GM21526 (cell line): ENCODE results near the gene SMOC1.

ENCODE experiments used
- ATAC-seq: cut with Tn5 transposase; IDR thresholded peaks from one replicate; pipeline ENCODE4 v1.9.1; 2021; ENCODE audit warnings: moderate library complexity; ENCODE audit not compliant: unreplicated experiment, low FRiP score

Gene SMOC1

DNA sequence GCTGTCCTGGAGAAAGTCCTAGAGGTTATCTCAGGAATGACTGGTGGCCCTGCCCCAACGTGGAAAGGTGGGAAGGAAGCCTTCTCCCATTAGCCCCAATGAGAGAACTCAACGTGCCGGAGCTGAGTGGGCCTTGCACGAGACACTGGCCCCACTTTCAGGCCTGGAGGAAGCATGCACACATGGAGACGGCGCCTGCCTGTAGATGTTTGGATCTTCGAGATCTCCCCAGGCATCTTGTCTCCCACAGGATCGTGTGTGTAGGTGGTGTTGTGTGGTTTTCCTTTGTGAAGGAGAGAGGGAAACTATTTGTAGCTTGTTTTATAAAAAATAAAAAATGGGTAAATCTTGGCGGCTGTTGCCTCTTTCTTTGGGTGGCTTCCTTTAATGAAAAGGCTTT, 152.8 kb downstream of the SMOC1 start:
- ATAC-seq: no peak

DNA sequence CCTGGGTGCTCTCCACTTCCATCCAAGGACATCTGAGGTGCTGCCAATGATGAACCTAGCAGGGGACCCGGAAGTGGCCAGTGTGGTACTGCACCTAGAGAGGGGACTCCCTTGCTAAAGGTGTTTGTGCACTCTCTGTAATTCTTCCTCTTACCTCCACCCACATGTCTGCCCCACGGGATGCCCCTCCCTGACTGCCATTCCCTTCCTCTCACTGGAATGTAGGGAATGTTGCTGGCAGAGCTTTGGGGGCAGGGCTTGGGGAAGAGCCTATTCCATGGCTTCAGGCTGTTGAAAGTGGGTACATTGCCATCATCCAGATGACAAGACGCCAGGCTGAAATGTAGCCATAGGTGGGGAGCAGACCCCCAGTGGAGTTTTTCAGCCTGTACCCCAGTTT, 153.2 kb downstream of the SMOC1 start:
- no peak for ATAC-seq

DNA sequence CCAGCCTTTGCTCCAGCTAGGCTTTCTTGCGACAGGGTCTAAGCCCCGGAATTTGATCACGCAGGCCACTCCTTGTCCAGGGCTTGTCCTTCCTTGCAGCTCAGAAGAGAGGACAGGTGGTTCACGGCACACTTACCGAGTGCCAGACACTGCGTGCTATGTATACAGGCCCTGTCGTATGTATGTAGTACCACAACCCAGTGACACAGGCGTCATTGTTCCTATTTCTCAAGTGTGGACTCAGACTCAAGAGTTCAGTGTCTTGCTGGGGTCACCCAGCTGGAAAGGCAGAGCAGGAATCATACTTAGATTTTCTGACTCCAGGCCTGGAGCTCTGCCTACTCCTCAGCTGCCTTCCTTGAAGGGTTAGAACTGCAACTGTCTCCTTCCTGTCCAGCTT, 153.9 kb downstream of the SMOC1 start:
- ATAC-seq: no peak

DNA sequence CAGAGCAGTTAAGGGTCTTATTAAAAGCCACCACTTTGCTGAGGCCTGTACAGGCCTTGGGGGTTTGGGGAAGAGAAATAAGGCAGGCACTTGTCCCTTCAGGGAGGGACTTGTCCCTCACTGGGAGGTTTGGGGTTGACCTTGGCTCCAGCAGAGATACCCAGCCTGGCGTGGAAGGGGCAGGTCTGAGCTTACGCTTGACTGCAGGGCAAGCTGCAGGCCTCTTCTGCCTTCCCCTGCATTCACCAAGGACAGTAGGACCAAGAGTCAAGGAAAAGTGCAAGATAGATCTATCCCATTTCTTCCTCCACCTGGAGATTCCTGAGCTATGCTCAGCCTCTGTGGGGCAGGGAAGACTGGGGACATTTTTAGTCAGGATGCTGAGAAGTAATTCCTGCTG, 154.3 kb downstream of the SMOC1 start:
- ATAC-seq: no peak

DNA sequence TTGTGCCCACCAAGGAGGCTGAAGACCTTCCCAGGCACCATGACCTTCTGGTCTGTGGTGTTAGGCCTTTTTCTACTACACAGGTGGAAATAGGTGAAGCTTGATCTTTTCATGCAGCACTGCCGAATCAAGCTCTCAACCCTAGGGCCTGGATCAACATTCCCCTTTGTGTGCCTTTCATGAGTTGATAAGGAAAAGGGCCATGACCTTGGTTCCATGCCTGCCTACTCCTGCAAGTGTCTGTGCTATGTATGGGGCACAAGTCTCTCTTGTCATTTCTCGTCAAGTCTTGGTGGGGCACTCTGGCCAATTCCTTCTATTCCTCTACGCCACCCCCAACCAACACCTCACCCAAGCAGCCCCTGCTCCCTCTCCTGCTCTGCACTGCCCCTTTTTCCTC, 155.0 kb downstream of the SMOC1 start:
- ATAC-seq: no peak

GRCh38 chr14:70036665-70037064, 157.4 kb downstream of the SMOC1 start:
- no peak for ATAC-seq

GRCh38 chr14:70043001-70043400, 163.8 kb downstream of the SMOC1 start:
- no peak for ATAC-seq

DNA sequence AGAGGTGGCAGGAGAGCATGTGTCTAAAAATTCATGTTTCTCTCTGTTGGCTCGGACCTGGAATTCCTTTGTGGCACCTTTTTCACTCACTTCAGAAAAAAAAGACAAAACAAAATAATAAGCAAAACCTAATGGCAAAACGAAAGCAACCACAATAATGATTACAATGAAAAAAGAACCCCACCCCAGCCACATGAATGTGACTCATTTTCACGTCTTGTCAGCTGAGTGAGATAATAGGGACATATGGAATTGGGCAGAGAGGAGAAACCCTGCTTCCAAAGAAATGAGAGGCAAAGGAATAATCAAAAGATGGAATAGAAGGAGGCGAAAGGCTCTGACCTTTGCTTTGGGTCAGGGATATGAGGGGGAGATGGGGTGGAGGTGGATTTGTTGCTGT, 166.1 kb downstream of the SMOC1 start:
- ATAC-seq: no peak

DNA sequence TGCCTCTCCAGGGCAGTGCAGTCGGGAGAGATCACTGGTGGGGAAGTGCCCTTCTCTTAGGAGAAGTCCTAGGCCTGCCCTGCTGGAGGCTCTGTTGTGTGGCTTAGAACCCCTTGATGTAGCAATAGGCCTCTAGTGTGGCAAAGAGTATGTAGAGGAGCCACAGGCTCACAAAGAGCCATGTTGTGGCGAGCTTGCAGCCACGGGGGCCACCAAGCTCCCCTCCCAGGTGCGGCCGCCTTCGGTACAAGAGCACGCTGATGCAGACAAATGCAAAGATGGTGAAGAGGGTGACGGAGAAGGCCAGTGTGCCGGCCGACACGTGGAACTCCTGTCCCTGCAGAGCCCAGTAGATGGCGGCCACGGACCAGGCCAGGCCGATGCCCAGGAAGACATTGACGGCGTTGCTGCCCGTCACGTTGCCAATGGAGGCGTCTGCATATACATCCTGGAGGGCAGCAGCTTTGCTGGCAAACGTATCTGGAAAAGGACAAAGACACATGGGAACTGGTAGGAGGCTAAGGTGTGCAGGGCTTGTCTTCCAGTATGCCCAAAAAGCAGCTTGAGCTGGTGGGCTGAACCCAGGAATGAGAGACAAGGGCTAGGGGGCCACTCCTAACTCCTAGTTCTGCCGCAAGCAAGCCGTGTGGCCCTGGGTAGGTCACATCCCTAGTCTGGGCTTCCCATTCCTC, 166.8 kb downstream of the SMOC1 start:
- no peak for ATAC-seq

- no peak for ATAC-seq
Measured at GRCh38 chr14:70047598-70048312, 168.5 kb downstream of the SMOC1 start.

DNA sequence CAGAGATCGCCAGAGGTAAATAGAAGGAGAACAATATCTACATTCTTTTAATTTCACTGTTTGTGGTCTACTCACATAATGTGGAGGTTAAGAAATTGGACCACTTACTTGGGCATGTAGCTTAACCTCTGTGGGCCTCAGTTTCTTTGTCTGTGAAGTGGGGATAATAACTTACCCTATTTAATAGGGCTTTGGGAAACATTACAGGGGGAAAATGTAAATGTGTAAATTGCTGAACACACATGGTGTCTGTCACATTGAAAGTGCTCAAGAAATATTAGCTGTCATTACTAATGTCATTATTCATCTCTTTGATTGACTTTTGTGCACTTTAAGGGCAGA, 169.1 kb downstream of the SMOC1 start:
- no peak for ATAC-seq

- ATAC-seq: no peak
Measured at GRCh38 chr14:70049605-70050004, 170.4 kb downstream of the SMOC1 start.

GRCh38 chr14:70050136-70050535, 170.9 kb downstream of the SMOC1 start:
- ATAC-seq: no peak

- no peak for ATAC-seq
Measured at GRCh38 chr14:70052990-70053389, 173.8 kb downstream of the SMOC1 start.

GRCh38 chr14:70057519-70058136, 178.4 kb downstream of the SMOC1 start:
- no peak for ATAC-seq

DNA sequence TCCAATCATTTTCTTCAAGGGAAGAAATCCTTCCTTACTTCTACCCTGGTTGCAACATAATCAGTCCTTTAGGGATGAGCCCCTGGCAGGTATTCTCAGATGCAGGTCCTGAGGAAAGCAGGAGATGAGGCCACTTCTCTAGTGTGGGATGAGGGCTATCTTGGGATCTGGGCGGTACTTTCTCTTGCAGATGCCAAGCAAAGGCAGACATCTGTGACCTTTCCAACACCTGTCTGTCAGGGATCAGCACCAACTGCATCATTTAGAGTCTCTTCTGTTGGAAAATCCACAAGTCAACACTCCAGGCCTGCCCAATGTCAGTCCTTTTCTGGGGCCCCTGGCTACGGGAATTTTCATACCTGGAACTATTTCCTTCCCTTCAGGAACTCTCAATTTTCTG, 180.3 kb downstream of the SMOC1 start:
- no peak for ATAC-seq

DNA sequence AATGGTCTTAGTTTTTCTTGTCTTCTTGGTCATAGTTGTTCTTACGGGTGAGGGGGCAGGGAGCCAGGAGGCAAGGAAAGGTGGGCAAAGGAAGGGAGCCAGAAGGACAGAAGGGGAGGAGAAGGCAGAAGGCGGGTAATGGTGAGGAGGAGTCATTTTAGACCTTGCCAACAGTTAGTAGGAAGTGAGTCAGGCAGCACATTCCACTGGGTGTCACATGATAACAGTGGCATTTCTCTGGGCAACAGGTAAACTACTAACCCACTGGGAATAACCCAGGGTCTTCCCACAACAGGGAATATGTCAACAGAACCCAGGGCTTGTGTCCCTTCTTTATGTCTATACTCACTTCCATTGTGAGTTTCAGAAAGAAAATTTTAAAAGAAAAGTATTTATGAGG, 181.9 kb downstream of the SMOC1 start:
- no peak for ATAC-seq

GRCh38 chr14:70064136-70064865, 185.1 kb downstream of the SMOC1 start:
- ATAC-seq: no peak

DNA sequence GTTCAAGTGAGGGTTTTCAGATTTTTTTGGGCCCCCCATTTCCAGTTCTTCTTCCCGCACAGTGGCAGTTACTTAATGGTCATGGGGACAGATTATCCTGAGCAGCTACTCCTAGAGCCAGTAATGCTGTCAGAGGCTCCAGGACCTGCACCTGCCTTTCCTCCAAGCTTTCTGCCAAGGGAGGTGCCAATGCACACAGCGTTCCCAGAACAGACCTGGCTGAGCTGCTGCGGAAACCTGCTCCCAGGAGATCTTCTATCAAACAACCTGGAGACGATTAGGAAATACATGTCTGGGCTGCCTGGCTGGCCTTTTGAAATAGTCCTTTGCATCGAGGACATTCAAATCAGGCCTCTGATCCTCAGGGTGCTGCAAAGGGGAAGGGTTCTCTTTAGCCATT, 188.6 kb downstream of the SMOC1 start:
- ATAC-seq: no peak

DNA sequence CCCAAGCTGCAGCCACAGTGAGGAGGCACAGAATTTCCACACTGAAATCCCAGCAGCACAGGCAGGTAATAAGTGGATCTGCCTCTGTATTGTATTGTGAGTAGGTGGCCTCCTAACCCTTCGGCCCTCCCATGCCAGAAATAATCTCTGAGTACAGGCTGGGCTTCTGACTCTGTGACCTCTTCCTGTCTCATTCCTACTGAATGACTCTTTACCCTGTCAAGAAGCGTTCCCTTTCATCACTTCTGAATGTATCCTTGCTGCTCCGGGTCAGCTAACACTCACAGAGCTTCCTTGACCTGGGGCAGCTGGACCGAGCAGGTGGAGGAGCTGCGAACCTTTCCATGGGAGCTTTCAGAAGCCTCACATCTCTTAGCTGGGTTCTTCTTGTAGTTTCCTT, 190.0 kb downstream of the SMOC1 start:
- ATAC-seq: no peak

- no peak for ATAC-seq
Measured at GRCh38 chr14:70073924-70074566, 194.8 kb downstream of the SMOC1 start.
